ENCODE measurements around the gene RASGRP1.

Gene RASGRP1

DNA sequence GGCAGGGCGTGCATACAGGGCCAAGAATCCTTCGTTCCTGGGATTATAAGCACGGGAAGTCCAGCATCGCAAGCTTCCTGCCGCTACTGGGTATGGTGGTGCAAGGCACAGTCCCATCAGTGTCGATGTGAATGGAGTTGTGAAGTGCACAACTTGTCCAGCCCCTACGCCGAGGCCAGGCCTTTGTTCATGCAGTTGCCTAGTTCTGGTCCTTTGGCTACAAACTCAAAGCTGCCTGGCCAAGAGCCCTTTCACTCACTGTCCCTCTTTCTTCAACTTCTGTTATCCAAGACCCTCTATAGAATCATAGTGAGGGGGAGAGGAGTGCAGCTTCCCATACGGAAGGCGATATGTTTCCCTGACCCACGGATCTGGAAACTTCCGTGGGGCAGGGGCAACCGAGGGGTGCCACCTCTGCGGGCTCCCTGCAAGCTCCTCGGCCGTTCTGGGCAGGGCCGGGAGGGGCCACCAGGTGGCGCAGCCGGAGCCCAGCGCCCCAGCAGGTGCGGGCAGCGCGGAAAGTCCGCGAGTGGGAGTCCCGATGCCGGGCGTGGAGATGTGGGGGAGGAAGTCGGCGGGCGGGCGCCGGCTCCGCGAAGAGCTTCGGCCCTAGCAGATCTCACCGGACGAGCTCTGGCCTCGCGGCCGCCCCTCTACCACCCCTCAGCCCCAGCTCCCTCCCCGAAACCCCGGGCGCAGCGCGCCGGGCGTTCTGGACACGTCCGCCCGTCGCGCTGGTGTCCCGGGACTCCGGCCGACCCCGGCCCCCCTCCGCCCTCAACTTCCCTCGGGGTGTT, 693 bp downstream of the RASGRP1 start:
- DNase-seq = peak; percentile 75 to 88 (median 80)

GRCh38 chr15:38562278-38562677, 2.3 kb downstream of the RASGRP1 start:
- no peak for DNase-seq

GRCh38 chr15:38560456-38560926, 4.1 kb downstream of the RASGRP1 start:
- DNase-seq = no peak

GRCh38 chr15:38559636-38560307, 4.8 kb downstream of the RASGRP1 start:
- DNase-seq = no peak

DNA sequence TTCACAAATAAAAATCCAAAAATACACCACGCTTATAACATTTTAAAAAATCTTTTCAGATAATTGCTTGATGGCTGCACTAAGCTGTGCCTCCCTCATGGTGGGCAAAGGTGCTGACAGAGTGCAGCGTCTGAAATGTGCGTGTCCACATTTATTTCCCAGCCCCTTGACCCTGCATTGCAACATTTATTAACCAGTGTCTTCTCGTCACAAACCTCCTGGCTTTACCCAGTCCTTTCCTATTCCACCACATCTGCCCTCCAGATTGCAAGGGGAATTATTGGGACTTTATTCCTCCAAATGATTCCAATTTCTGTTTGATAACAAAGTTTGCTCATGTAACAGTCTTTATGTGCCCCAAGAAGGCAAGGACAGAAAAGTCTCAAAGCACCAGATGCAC, 5.5 kb downstream of the RASGRP1 start:
- no peak for DNase-seq

- DNase-seq = no peak
Observed at GRCh38 chr15:38558372-38559059, 6.1 kb downstream of the RASGRP1 start.

DNA sequence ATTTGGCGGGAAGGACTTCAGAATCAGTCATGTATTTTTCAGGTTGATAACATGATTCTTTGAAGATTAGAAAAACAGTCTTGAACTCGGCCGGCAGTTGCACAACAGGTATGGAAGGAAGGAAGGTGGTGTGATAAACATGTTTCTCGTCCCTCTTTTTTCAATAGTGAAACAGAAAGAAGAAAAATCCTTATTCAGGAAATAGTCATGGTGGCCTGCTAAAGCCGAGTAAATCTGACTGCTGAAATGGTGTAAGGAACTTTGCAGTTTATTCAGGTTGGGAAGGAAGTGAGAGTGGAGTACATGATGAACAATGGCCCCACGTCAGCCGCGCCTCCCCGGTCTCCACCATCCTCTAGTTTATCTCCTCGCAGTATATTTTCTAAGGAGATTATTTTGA, 6.7 kb downstream of the RASGRP1 start:
- DNase-seq = no peak

- no peak for DNase-seq
Observed at GRCh38 chr15:38555686-38556334, 8.8 kb downstream of the RASGRP1 start.

DNA sequence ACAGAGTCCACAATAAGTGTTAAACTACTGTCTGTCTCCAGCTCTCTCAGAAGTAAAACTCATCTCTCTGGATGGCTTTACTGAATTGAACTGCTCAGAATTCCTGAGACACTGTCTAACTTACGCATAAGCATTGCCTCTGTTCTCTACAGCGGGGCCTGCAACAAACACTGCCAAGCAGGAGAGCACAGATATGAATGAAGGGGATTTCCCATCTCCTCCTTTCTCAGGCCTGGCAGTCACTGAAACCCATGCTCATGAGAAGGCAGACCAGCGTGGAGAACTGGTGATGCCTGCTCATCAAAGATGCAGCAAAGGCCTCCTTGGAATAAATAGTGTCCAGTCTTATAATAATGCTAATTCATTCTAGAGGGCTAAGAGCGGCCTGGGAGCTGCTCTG, 10.3 kb downstream of the RASGRP1 start:
- no peak for DNase-seq

DNA sequence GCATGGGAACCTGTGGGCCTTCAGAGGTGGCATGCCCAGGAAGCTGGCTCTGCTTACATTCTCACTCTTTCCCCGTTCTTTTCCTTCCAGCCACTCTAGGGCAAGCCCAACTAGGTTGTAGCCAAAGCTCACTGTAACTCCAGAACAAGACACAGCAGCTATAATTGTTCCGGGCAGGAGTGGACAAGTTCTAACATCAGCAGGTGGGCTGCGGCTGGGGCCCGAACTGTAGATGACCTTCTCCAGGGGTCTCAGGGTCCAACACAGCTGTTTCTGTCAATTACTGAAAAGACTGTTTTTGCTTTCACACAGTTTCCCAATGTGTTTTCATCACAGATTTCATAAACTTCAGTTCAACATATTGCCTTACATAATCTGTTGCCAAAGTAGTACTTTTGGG, 11.5 kb downstream of the RASGRP1 start:
- DNase-seq = no peak

DNA sequence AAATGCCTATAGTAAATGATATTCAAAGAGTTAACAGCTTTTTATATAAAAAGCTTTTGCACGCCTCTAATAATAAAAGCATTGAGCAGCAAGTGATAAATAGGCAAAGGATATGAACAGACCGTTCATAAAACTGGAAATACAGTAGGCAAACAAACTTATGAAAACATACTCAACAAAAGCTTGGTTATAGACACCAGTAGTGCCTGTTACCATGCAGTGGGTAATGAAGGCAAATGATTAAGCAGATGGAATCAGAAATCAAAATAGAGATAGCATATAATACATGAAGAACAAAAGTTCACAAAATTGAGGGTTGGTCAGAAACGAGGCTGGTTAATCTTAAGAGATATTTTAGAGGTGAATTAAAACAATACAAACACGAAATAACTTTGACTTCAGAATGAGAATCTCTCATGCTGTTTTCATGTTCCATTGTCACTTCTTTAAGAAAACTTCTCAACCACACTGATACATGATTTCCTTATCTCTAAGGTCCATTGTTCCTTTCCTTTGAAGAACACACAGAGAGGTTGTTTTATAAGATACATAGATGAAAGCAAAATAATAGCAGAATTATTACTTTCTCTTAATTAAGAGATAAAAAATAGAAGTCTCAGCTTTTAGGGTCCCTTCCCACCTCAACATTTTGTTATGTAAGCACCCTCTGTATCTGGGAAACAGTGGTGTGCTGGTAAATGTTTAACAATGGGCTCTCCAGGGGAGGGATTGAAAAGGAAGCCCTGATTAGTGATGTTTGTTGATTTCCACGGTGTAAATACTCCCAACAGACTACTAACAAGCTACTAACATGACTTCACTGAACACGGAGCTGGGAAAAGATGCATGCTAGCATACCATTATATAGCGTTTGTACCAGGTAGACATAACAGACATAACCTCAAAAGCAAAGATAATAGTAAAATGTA, 12.6 kb downstream of the RASGRP1 start:
- no peak for DNase-seq

GRCh38 chr15:38549222-38549621, 15.4 kb downstream of the RASGRP1 start:
- DNase-seq = no peak

- no peak for DNase-seq
Observed at GRCh38 chr15:38547255-38547997, 17.2 kb downstream of the RASGRP1 start.

DNA sequence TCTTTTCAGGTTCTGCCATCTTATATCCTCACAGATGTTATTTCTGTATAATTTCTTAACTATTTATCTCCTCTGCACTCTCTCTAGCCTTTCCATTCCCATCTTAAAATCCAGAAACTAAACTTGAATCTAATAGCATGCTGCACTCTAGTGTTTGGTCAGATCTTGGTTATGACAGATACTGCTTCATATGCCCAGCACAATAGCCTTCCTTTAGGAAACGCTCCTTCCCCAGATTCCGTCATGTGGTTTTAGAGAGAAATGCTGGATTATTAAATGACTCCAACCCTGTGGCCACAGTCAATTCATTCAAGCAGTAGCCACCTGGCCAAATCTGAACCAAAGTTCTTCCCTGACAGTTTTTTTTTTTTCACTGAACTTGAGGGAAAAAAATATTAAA, 19.4 kb downstream of the RASGRP1 start:
- DNase-seq = no peak

GRCh38 chr15:38541026-38541425, 23.6 kb downstream of the RASGRP1 start:
- no peak for DNase-seq

DNA sequence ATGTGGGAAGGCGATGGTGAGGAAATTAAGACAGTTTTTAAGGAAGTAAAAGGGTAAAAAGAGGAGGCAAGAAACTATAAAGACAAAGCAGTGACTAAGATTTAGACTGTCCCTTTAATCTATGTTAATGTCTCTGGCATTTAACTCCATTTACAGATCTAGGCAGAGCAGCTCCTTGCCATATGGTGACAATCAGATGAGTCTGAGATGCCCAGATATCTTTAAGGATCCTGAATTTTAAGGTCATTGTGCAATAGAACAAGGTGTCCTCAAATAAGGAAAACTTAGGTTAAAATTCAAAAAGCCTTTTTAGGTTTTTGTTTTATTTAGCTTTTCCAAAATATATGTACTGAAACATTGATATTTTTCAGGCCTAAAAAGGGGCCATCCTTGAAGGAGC, 24.1 kb downstream of the RASGRP1 start:
- no peak for DNase-seq

DNA sequence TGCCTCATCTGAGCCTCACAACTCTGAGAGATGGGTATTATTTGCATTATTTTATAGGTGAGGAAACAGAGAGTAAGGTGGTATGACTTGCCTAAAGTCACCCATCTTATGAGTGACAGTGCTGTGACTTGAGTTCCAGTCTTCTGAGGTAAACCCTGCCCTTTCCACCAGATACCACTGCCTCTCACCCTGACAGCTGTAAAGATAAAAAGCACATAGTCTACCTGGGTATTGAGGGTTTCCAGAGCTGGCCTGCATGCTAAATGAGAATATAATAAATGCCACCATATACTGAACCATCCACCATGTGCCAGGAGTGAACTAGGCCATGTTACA, 25.6 kb downstream of the RASGRP1 start:
- no peak for DNase-seq

DNA sequence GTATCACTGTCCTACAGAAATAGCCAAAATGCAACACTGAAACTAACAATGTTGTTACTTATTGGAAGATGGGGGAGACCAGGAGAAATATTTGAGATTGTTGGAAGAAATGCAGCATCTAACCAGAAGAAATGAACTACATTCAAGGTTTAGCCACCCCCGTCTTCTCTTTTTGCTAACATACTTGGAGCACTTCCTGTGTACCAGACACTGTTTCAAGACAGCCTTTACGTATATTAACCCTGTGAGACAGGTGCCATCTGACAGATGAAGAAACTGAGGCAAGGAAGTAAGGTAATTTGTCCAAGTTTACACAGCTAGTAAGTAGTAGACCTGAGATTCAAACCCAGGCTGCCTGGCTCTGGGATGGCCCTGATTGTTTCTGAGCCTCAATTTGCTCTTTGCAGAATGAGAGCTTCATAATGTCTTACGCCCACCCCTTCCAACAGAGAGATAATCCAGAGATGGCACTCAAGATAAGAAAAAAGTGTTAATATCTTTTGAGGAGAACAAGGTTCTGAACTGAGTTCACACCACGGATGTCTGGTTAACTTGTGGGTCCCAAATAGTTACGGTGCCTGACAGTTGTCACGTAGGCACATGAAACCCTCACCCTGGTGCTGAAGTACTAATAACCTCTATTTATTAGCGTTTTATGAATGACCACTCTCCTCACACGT, 26.1 kb downstream of the RASGRP1 start:
- no peak for DNase-seq

DNA sequence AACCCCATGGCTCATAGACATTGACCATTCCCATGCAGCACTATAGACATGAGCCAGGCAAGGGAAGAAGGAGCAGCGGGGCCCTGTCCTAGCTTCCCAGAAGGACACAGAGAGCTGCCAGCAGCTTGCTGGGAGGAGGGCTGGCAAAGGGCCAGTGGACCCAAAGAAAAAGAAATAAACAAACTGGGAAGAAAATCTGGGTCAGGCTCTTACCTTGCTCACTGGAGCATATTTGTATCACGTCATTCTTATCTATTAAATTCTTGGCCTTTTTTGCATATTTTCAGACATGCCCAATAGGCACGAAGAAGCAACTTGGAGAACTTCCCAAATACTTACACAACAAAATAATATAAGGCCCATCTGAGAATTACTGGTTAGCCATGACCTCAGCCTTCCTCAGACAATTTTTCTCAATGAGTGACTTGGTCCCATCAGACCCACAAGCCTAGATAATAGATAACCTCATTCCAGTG, 28.4 kb downstream of the RASGRP1 start:
- no peak for DNase-seq

GRCh38 chr15:38535491-38536200, 29.0 kb downstream of the RASGRP1 start:
- DNase-seq = no peak

Data from activated CD4-positive, CD25-positive, alpha-beta regulatory T cell (primary cell).